ENCODE data around the gene ZKSCAN1. TPM values are rescaled to one million over a fixed set of nuclear protein-coding genes. Genes with fewer than 3 reads are reported as not detected.

ZKSCAN1 gene
- total RNA-seq, 1 donor from 2014 or later = 63.1 TPM

DNA sequence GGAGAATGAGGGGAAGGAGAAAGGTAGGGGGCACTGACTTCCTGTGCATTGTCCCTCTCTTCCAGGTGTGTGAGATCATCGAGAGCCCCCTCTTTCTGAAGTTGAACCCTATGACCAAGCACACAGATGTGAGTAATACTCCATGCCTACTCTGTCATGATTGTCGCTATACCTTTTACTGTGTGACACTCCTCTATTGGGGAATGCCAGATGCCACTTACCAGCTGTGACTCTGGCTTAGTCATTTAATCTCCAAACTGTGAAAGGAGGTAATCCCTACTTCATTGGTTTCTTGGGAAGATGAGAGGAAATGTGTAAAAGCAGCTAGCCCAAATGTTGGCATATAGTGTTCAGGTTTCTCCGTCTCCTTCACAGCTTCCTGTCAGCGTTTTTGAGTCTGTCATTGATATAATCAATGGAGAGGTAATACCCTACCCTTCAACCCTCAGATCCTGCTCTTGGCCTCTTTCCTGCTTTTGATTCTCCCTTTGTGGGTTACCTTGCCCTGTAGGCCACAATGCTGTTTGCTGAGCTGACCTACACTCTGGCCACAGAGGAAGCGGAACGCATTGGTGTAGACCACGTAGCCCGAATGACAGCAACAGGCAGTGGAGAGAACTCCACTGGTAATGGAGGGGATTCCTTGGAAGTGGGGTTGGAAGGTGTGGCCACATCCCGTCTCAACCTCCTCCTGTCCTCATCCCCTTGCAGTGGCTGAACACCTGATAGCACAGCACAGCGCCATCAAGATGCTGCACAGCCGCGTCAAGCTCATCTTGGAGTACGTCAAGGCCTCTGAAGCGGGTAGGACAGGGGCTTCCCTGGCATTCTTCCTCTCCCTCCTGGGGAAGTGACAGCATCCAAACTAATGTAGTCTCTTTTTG, 75.4 kb downstream of the ZKSCAN1 start:
- Mint-ChIP-seq H3K9me3 (no peaks in the 10 kb centered on the region), H3K4me3 (peak overlapping the region; percentile 90), H3K27me3 (ENCODE audit: insufficient read depth) (peaks cover 3% of the 10 kb centered on the region), H3K36me3 (ENCODE audit: low read depth) (peaks cover 51% of the 10 kb centered on the region), H3K27ac (peak overlapping the region; percentile 3), H3K4me1 (ENCODE audit: low read depth) (peaks cover 31% of the 10 kb centered on the region)
- DNase-seq (ENCODE audit: low spot score) = no peak
- intact Hi-C loops (cut with micrococcal nuclease) = no loop called here

Other genes with a start within 250 kb of the ZKSCAN1 start
- gene CYP3A4, start 231.4 kb upstream of the ZKSCAN1 start, total RNA-seq = not detected in 2 replicates
- not detected in 2 replicates for gene CYP3A43, start 187.6 kb upstream of the ZKSCAN1 start, total RNA-seq
- gene OR2AE1, start 138.6 kb upstream of the ZKSCAN1 start, total RNA-seq = 0.20 and 0.31 TPM in 2 replicates
- gene TRIM4, start 96.1 kb upstream of the ZKSCAN1 start, total RNA-seq = 22.1 and 24.1 TPM in 2 replicates
- 0.18 and 0.24 TPM in 2 replicates for gene GJC3, start 86.0 kb upstream of the ZKSCAN1 start, total RNA-seq
- gene AZGP1, start 39.6 kb upstream of the ZKSCAN1 start, total RNA-seq = not detected in 2 replicates
- gene ZSCAN21, start 34.2 kb downstream of the ZKSCAN1 start, total RNA-seq = 6.8 and 9.8 TPM in 2 replicates
- 24.6 and 26.1 TPM in 2 replicates for gene ZNF3, start 66.1 kb downstream of the ZKSCAN1 start, total RNA-seq
- gene COPS6, start 73.4 kb downstream of the ZKSCAN1 start, total RNA-seq = 101 and 115 TPM in 2 replicates
- 447 and 452 TPM in 2 replicates for gene MCM7, start 85.8 kb downstream of the ZKSCAN1 start, total RNA-seq
- gene AP4M1, start 86.0 kb downstream of the ZKSCAN1 start, total RNA-seq = 12.3 and 15.9 TPM in 2 replicates
- gene TAF6, start 103.8 kb downstream of the ZKSCAN1 start, total RNA-seq = 72.9 and 79.2 TPM in 2 replicates
- 19.6 and 21.7 TPM in 2 replicates for gene CNPY4, start 104.0 kb downstream of the ZKSCAN1 start, total RNA-seq
- 4.1 and 5.5 TPM in 2 replicates for gene MBLAC1, start 111.4 kb downstream of the ZKSCAN1 start, total RNA-seq
- gene LAMTOR4, start 133.3 kb downstream of the ZKSCAN1 start, total RNA-seq = 119 and 133 TPM in 2 replicates
- gene TRAPPC14, start 143.1 kb downstream of the ZKSCAN1 start, total RNA-seq = 43.9 and 44.3 TPM in 2 replicates
- 1.3 and 1.5 TPM in 2 replicates for gene GAL3ST4, start 153.0 kb downstream of the ZKSCAN1 start, total RNA-seq
- 3.9 and 4.8 TPM in 2 replicates for gene GPC2, start 161.8 kb downstream of the ZKSCAN1 start, total RNA-seq
- 25.0 and 30.6 TPM in 2 replicates for gene STAG3, start 162.3 kb downstream of the ZKSCAN1 start, total RNA-seq
- gene PVRIG, start 204.4 kb downstream of the ZKSCAN1 start, total RNA-seq = 30.5 and 31.2 TPM in 2 replicates